H7 (cell line): ENCODE data around the gene SCNN1G. TPM values are rescaled to one million over a fixed set of nuclear protein-coding genes. Genes with fewer than 3 reads are reported as not detected.

Source experiments
- DNase-seq: peaks from one replicate; pipeline ENCODE4 v3.0.0; 2012
- H3K27me3 ChIP-seq: 2 replicates; pipeline ENCODE4 v1.6.0; 2011; ENCODE audit warnings: mild to moderate bottlenecking, low read length; ENCODE audit not compliant: control insufficient read depth, insufficient read depth
- H3K36me3 ChIP-seq: replicated peaks from 2 replicates; pipeline ENCODE4 v1.5.1; 2011; ENCODE audit warnings: low read length; ENCODE audit not compliant: control insufficient read depth, insufficient read depth
- H3K4me3 ChIP-seq: 2 replicates; pipeline ENCODE4 v1.5.1; 2011; ENCODE audit warnings: low read depth, mild to moderate bottlenecking, control low read depth, low read length, moderate library complexity; ENCODE audit not compliant: insufficient read depth
- total RNA-seq: library from RNA; depleted of rRNA; stranded (reverse); fragments of >200 nt; shearing (Covaris generic); gene quantifications from 2 replicates; pipeline ENCODE4 v1.2.3, GENCODE V29; 2014

SCNN1G gene
- total RNA-seq, 1 experiment from 2014 or later = 0.10 TPM

- Histone ChIP-seq H3K27me3 (no peaks in the 10 kb centered on the region; the same call in 1 of the 2 replicates), H3K36me3 (no peaks in the 10 kb centered on the region), H3K4me3 (no peak overlapping the region)
- no peak for DNase-seq
Observed at GRCh38 chr16:23206986-23207385, 24.4 kb downstream of the SCNN1G start.

GRCh38 chr16:23207485-23207884, 24.9 kb downstream of the SCNN1G start:
- H3K27me3 ChIP-seq = no peaks in the 10 kb centered on the region; the same call in 1 of the 2 replicates
- H3K36me3 ChIP-seq = no peaks in the 10 kb centered on the region
- no peak overlapping the region for H3K4me3 ChIP-seq
- DNase-seq = no peak

- DNase-seq = no peak
- no peaks in the 10 kb centered on the region; the same call in 1 of the 2 replicates for H3K27me3 ChIP-seq
- H3K36me3 ChIP-seq = no peaks in the 10 kb centered on the region
- no peak overlapping the region for H3K4me3 ChIP-seq
Observed at GRCh38 chr16:23209606-23210005, 27.1 kb downstream of the SCNN1G start.

- H3K4me3 ChIP-seq = no peak overlapping the region
- no peaks in the 10 kb centered on the region for H3K36me3 ChIP-seq
- no peak for DNase-seq
- H3K27me3 ChIP-seq = no peaks in the 10 kb centered on the region
Observed at GRCh38 chr16:23213831-23214230, 31.3 kb downstream of the SCNN1G start.

- H3K36me3 ChIP-seq = no peaks in the 10 kb centered on the region
- H3K27me3 ChIP-seq = no peaks in the 10 kb centered on the region
- H3K4me3 ChIP-seq = no peak overlapping the region
- no peak for DNase-seq
Observed at GRCh38 chr16:23214796-23215195, 32.3 kb downstream of the SCNN1G start.

GRCh38 chr16:23215435-23215834, 32.9 kb downstream of the SCNN1G start:
- no peak for DNase-seq
- H3K4me3 ChIP-seq = no peak overlapping the region
- H3K27me3 ChIP-seq = no peaks in the 10 kb centered on the region
- H3K36me3 ChIP-seq = no peaks in the 10 kb centered on the region

GRCh38 chr16:23216658-23217246, 34.2 kb downstream of the SCNN1G start:
- Histone ChIP-seq H3K27me3 (no peaks in the 10 kb centered on the region), H3K36me3 (no peaks in the 10 kb centered on the region), H3K4me3 (no peak overlapping the region)
- no peak for DNase-seq

GRCh38 chr16:23217646-23218045, 35.1 kb downstream of the SCNN1G start:
- H3K27me3 ChIP-seq = no peaks in the 10 kb centered on the region
- DNase-seq = no peak
- H3K36me3 ChIP-seq = no peaks in the 10 kb centered on the region
- no peak overlapping the region for H3K4me3 ChIP-seq

GRCh38 chr16:23222929-23223328, 40.4 kb downstream of the SCNN1G start:
- H3K27me3 ChIP-seq = no peaks in the 10 kb centered on the region
- H3K36me3 ChIP-seq = no peaks in the 10 kb centered on the region
- no peak overlapping the region for H3K4me3 ChIP-seq
- no peak for DNase-seq

- no peak overlapping the region for H3K4me3 ChIP-seq
- no peak for DNase-seq
Observed at GRCh38 chr16:23223368-23223767, 40.8 kb downstream of the SCNN1G start.

GRCh38 chr16:23225109-23225508, 42.6 kb downstream of the SCNN1G start:
- Histone ChIP-seq H3K36me3 (no peaks in the 10 kb centered on the region), H3K27me3 (no peaks in the 10 kb centered on the region), H3K4me3 (no peak overlapping the region)
- DNase-seq = no peak

More at GRCh38 chr16:23223368-23223767, 40.8 kb downstream of the SCNN1G start:
- Histone ChIP-seq H3K36me3 (no peaks in the 10 kb centered on the region), H3K27me3 (no peaks in the 10 kb centered on the region)

- no peaks in the 10 kb centered on the region for H3K27me3 ChIP-seq
- H3K4me3 ChIP-seq = no peak overlapping the region
- no peaks in the 10 kb centered on the region for H3K36me3 ChIP-seq
- DNase-seq = no peak
Observed at GRCh38 chr16:23225634-23226033, 43.1 kb downstream of the SCNN1G start.

- DNase-seq = no peak
- H3K27me3 ChIP-seq = no peaks in the 10 kb centered on the region
- H3K36me3 ChIP-seq = no peaks in the 10 kb centered on the region
- no peak overlapping the region for H3K4me3 ChIP-seq
Observed at GRCh38 chr16:23227529-23227928, 45.0 kb downstream of the SCNN1G start.

GRCh38 chr16:23229714-23230113, 47.2 kb downstream of the SCNN1G start:
- no peak for DNase-seq
- Histone ChIP-seq H3K4me3 (no peak overlapping the region), H3K27me3 (no peaks in the 10 kb centered on the region), H3K36me3 (no peaks in the 10 kb centered on the region)

- Histone ChIP-seq H3K27me3 (no peaks in the 10 kb centered on the region), H3K36me3 (no peaks in the 10 kb centered on the region), H3K4me3 (no peak overlapping the region)
- DNase-seq = no peak
Observed at GRCh38 chr16:23232806-23233205, 50.3 kb downstream of the SCNN1G start.

- H3K27me3 ChIP-seq = no peaks in the 10 kb centered on the region
- H3K4me3 ChIP-seq = no peak overlapping the region
- no peaks in the 10 kb centered on the region for H3K36me3 ChIP-seq
- DNase-seq = no peak
Observed at GRCh38 chr16:23235176-23235575, 52.6 kb downstream of the SCNN1G start.
